Measurements from ENCODE around the gene KDM6B.
A peak's percentile ranks its signal among the peaks of the same experiment; 100 is the strongest.
"Not testable (repeated sequence)": the region's sequence is repeated elsewhere in the genome, so short reads cannot be mapped to it uniquely, and the experiment has no call there.

The KDM6B gene

GRCh38 chr17:7854078-7854777 is 20.2 kb downstream of the KDM6B start:
- no peak for DNase-seq

- no peak for DNase-seq
Measured at GRCh38 chr17:7854851-7855659, 21.0 kb downstream of the KDM6B start, which contains the start of gene TMEM88. Gene TMEM88, plus strand, starts transcription at chr17:7855066. Its CDS starts 9 bp downstream, at chr17:7855075.

GRCh38 chr17:7855660-7856010 is 21.6 kb downstream of the KDM6B start:
- DNase-seq: no peak

GRCh38 chr17:7856011-7856810 is 22.2 kb downstream of the KDM6B start:
- DNase-seq: no peak

GRCh38 chr17:7856811-7857712 is 23.0 kb downstream of the KDM6B start, which contains the start of gene NAA38:
Gene NAA38, minus strand, starts transcription at chr17:7857559. Its CDS starts 96 bp downstream, at chr17:7857463.
- DNase-seq: peak; percentile 98

GRCh38 chr17:7857713-7858521 is 23.9 kb downstream of the KDM6B start, which contains the start of gene CYB5D1:
Gene CYB5D1, plus strand, starts transcription at chr17:7858003. Its CDS starts 132 bp downstream, at chr17:7858135.
- DNase-seq: peak; percentile 98

- DNase-seq: peak; percentile 19
Measured at GRCh38 chr17:7858522-7858810, 24.4 kb downstream of the KDM6B start.

GRCh38 chr17:7859028-7859427 is 25.0 kb downstream of the KDM6B start:
- DNase-seq: no peak

GRCh38 chr17:7862692-7863437 is 28.8 kb downstream of the KDM6B start:
- DNase-seq: peak; percentile 54

GRCh38 chr17:7864384-7864783 is 30.4 kb downstream of the KDM6B start:
- DNase-seq: not testable (repeated sequence)

- DNase-seq: no peak
Measured at GRCh38 chr17:7864995-7865650, 31.1 kb downstream of the KDM6B start.

- no peak for DNase-seq
Measured at GRCh38 chr17:7867881-7868329, 33.9 kb downstream of the KDM6B start.

- DNase-seq: no peak
Measured at GRCh38 chr17:7873051-7873450, 39.0 kb downstream of the KDM6B start.

- DNase-seq: no peak
Measured at GRCh38 chr17:7875804-7876370, 41.9 kb downstream of the KDM6B start.

- DNase-seq: no peak
Measured at GRCh38 chr17:7878234-7878633, 44.2 kb downstream of the KDM6B start.

- no peak for DNase-seq
Measured at GRCh38 chr17:7880076-7880868, 46.3 kb downstream of the KDM6B start.

GRCh38 chr17:7881276-7882054 is 47.4 kb downstream of the KDM6B start:
- DNase-seq: peak; percentile 89

GRCh38 chr17:7882068-7882467 is 48.1 kb downstream of the KDM6B start:
- DNase-seq: peak; percentile 89

Data from NCI-H510A treated with DMSO at 0.1 percent for 48 hours (cell line).